A673 (cell line): ENCODE data around the gene COL28A1. TPM values are rescaled to one million over a fixed set of nuclear protein-coding genes. Genes with fewer than 3 reads are reported as not detected.

Experiments
- BruUV-seq: library from RNA; stranded (reverse); fragments of 400-500 nt; replicated peaks from 2 replicates; lab custom pipeline; 2021; lab: Mats Ljungman, UMichigan
- CTCF ChIA-PET: fragments of 300-600 bp; sonication (Branson Sonifier 250); formaldehyde crosslinking; loops from one replicate; lab custom pipeline; 2022; ENCODE audit warnings: antibody characterized with exemption; lab: Charles Lee
- POLR2A ChIA-PET: fragments of 300-600 bp; sonication (Branson Sonifier 250); formaldehyde crosslinking; loops from one replicate; lab custom pipeline; 2022; ENCODE audit warnings: antibody characterized with exemption; ENCODE audit not compliant: low non-redundant PET; lab: Charles Lee
- DNase-seq: peaks from one replicate; pipeline ENCODE4 v3.0.0-alpha.2; 2015; ENCODE audit warnings: low spot score
- H3K27ac ChIP-seq: fragments of 200-600 bp; sonication (generic); 2 replicates; pipeline ENCODE4 v1.5.1; 2016; ENCODE audit warnings: mixed run types, low read depth, mild to moderate bottlenecking, mixed read lengths, antibody characterized with exemption, low read length; ENCODE audit not compliant: poor library complexity, severe bottlenecking
- H3K27me3 ChIP-seq: fragments of 200-600 bp; sonication (generic); replicated peaks from 2 replicates; pipeline ENCODE4 v1.6.1; 2017; ENCODE audit warnings: mixed run types, low read depth, mild to moderate bottlenecking, mixed read lengths, antibody characterized with exemption, low read length; ENCODE audit not compliant: insufficient read depth, poor library complexity
- H3K36me3 ChIP-seq: fragments of 200-600 bp; sonication (generic); 2 replicates; pipeline ENCODE4 v1.6.1; 2016; ENCODE audit warnings: mixed run types, mild to moderate bottlenecking, mixed read lengths, antibody characterized with exemption, low read length; ENCODE audit not compliant: insufficient read depth, poor library complexity, severe bottlenecking
- H3K4me1 ChIP-seq: fragments of 200-600 bp; sonication (generic); 2 replicates; pipeline ENCODE4 v1.6.1; 2017; ENCODE audit warnings: mixed run types, mild to moderate bottlenecking, mixed read lengths, antibody characterized with exemption, low read length; ENCODE audit not compliant: insufficient read depth, poor library complexity, severe bottlenecking
- H3K4me3 ChIP-seq: fragments of 200-600 bp; sonication (generic); 2 replicates; pipeline ENCODE4 v1.5.1; 2016; ENCODE audit warnings: low read depth, mixed run types, mild to moderate bottlenecking, mixed read lengths, low read length; ENCODE audit not compliant: poor library complexity, severe bottlenecking
- H3K9me3 ChIP-seq: fragments of 200-600 bp; sonication (generic); 2 replicates; pipeline ENCODE4 v1.6.1; 2016; ENCODE audit warnings: mixed run types, low read depth, mild to moderate bottlenecking, mixed read lengths, antibody characterized with exemption, low read length; ENCODE audit not compliant: poor library complexity, severe bottlenecking
- EZH2 ChIP-seq: fragments of 200-600 bp; sonication (generic); IDR thresholded peaks from 2 replicates; pipeline ENCODE4 v1.6.1; 2017; ENCODE audit warnings: borderline replicate concordance, low read depth, mild to moderate bottlenecking, mixed read lengths, antibody characterized with exemption, low read length; ENCODE audit not compliant: poor library complexity, severe bottlenecking
- intact Hi-C: fragments of 100-400 bp; cut with micrococcal nuclease; formaldehyde crosslinking; loops from one replicate; pipeline ENCODE4 v1.10.0; 2022; ENCODE audit not compliant: unreplicated experiment
- total RNA-seq: library from RNA; stranded (reverse); gene quantifications from 2 replicates; pipeline ENCODE4 v1.2.3, GENCODE V29; 2021
- TF ChIP-seq, protein P1 (sequence below): fragments of 300-800, 200-600 bp; sonication (generic); conservative IDR thresholded peaks from 2 replicates; pipeline ENCODE4 v1.5.1; 2017; ENCODE audit warnings: low read depth, mild to moderate bottlenecking, antibody characterized with exemption, low read length, moderate library complexity, mixed read lengths

Gene COL28A1
- total RNA-seq, 1 experiment from 2014 or later, result 0.34 TPM

DNA sequence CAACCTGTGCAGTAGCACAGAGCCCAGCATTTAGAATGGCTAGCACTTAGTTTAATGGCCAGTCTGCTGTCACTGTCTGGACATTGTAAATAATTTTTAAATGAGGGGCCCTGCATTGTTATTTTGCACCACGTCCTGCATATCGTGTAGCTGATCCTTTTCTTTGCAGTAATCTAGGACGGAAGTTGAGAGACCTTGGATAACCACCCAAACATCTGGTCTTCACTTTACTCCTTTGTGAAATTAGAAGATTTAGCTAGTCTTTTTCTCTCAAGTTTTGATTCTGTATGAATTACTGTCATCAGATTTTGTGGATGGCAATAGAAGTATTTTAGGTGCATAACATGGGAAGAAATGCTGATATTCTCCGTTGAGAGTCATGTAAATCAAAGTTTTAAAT is 32.9 kb upstream of the COL28A1 start:
- DNase-seq, result no peak
- POLR2A ChIA-PET, result no interaction called here
- Histone ChIP-seq H3K4me1 (peaks cover 26% of the 10 kb centered on the region), H3K27me3 (no peaks in the 10 kb centered on the region), H3K4me3 (peak overlapping the region; percentile 93), H3K9me3 (no peaks in the 10 kb centered on the region), H3K27ac (peak overlapping the region; percentile 48), H3K36me3 (no peaks in the 10 kb centered on the region)
- CTCF ChIA-PET, result no interaction called here
- TF ChIP-seq, protein P1, sequence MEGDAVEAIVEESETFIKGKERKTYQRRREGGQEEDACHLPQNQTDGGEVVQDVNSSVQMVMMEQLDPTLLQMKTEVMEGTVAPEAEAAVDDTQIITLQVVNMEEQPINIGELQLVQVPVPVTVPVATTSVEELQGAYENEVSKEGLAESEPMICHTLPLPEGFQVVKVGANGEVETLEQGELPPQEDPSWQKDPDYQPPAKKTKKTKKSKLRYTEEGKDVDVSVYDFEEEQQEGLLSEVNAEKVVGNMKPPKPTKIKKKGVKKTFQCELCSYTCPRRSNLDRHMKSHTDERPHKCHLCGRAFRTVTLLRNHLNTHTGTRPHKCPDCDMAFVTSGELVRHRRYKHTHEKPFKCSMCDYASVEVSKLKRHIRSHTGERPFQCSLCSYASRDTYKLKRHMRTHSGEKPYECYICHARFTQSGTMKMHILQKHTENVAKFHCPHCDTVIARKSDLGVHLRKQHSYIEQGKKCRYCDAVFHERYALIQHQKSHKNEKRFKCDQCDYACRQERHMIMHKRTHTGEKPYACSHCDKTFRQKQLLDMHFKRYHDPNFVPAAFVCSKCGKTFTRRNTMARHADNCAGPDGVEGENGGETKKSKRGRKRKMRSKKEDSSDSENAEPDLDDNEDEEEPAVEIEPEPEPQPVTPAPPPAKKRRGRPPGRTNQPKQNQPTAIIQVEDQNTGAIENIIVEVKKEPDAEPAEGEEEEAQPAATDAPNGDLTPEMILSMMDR, result no peak
- no peak for TF ChIP-seq EZH2
- BruUV-seq, result no TSS peak
- intact Hi-C loops, result no loop called here

DNA sequence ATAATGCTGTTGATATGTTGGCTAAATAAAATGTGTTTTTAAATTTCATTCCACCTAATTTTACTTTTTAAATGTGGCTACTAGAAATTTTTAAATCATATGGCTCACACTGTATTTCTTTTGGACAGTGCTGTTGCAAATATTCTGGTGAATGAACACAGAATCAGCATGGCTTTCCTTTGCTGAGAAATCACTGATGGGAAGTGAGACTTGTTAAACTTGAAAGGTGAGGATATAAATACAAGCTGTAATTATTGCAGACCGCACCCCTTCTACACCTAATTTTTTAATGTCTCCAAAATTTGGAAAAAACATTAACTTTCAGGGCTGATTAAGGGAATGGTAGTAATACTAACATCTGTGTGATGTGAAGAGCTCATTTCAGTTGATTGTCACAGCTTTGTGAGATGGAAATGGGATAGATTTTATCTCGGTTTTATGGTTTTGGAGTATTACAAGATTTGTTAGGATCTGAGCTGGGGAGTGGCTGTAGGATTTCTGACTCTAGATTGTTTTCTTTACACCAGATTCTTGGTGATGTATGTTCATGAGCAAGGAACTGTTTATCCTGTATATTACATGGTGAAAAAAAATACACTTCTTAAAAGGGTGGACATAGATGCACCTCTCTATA is 32.3 kb upstream of the COL28A1 start:
- Histone ChIP-seq H3K27ac (peak overlapping the region; percentile 94), H3K4me1 (peaks cover 26% of the 10 kb centered on the region), H3K27me3 (no peaks in the 10 kb centered on the region), H3K4me3 (peak overlapping the region; percentile 93), H3K9me3 (no peaks in the 10 kb centered on the region), H3K36me3 (no peaks in the 10 kb centered on the region)
- TSS peak; percentile 48 for BruUV-seq
- intact Hi-C loops, result no loop called here
- TF ChIP-seq EZH2, result no peak
- TF ChIP-seq, protein P1, result no peak
- DNase-seq, result no peak
- POLR2A ChIA-PET, result no interaction called here
- CTCF ChIA-PET, result no interaction called here

DNA sequence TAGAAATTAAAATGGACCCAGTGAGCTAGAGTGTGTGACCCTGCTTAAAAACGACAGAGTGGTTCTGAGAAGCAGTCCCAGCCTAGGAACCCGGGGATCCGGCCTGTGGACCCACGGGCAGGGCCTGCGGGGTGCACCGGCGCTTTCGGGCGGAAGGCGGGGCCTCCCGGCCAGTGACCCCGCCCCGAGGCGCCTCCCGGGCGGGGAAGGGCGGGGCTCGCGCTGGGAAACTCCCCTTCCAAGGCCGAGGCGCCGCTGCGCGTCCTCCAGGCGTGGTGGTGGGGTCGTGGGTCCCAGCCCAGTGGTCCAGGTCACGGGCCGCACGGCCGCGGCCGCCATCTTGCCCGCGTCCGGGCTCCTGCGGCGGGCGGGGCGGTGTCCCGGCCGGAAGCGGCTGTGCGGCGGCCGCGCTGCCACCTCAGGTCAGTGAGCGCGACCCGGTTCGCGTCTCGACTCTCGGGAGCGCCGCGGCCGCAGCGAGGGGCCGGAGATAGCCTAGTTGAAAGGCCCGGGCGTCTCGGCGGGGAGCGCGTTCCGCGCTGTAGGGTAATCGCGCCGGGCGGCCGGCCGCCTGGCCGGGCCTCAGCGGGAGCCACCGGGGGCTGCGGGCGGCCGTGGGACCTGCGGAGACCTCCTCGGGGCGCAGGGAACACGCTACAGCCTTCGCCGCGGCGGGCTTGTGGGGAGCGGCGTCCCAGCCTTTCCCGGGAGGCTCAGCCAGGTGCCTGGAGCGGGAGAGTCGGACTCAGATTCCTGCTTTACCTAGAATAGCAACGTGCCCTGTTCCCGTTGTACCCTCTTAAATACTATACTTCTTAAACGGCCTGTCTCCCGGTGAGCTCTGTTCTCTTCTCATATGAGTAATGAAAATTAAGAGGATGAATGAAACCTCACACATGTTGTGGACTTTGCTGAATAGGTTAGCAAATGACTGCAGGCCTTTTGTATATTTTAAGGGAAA is 31.3 kb upstream of the COL28A1 start, which contains the start of gene MIOS:
TSS of gene MIOS (plus strand) at position 234 of the 961 bp plus-strand sequence. CDS start 5,592 bp downstream, outside the sequence.
- Histone ChIP-seq H3K27ac (peak within 1 kb of the TSS; percentile 94), H3K4me1 (peaks cover 26% of the 10 kb centered on the region), H3K36me3 (no peaks in the 10 kb centered on the region), H3K4me3 (peak within 1 kb of the TSS; percentile 93), H3K9me3 (no peaks in the 10 kb centered on the region), H3K27me3 (no peaks in the 10 kb centered on the region)
- no TSS peak for BruUV-seq
- intact Hi-C loops, result no loop called here
- no peak for TF ChIP-seq EZH2
- TF ChIP-seq, protein P1, result no peak
- CTCF ChIA-PET, result no interaction called here
- POLR2A ChIA-PET, result no interaction called here
- peak; percentile 72 for DNase-seq
